ENCODE measurements around the gene TTC9C. TPM values are rescaled to one million over a fixed set of nuclear protein-coding genes. Genes with fewer than 3 reads are reported as not detected.
A peak's percentile ranks its signal among the peaks of the same experiment; 100 is the strongest.

Gene TTC9C
- total RNA-seq, 2 experiments from 2014 or later = 47.5 to 49.2 TPM

- H3K27me3 Mint-ChIP-seq = no peaks in the 10 kb centered on the region
- ATAC-seq (peak; percentile 89), DNase-seq (peak; percentile 97)
- H3K9me3 Mint-ChIP-seq (ENCODE audit: low read depth) = no peaks in the 10 kb centered on the region
- peaks cover 11% of the 10 kb centered on the region for H3K36me3 Mint-ChIP-seq
- peaks cover 32% of the 10 kb centered on the region for H3K4me1 Mint-ChIP-seq
- CTCF ChIA-PET = interaction anchor here (0.7 to 20.9 kb wide), 15 partner anchors 10 to 347 kb away, joined by 3 to 242 read pairs (median 5); partner anchors contain the start of genes HNRNPUL2, LBHD1, POLR2G and SLC3A2
- H3K4me3 Mint-ChIP-seq = peak within 1 kb of the TSS; percentile 88
- H3K27ac Mint-ChIP-seq = peak within 1 kb of the TSS; percentile 95
These were observed 43.1 kb downstream of the TTC9C start, which contains the start of gene TAF6L for GRCh38 chr11:62771144-62772021. Gene TAF6L (plus strand): TSS chr11:62771396. CDS start chr11:62775784, 4,388 bp downstream.

- Mint-ChIP-seq H3K4me1 (peaks cover 44% of the 10 kb centered on the region), H3K36me3 (peaks cover 11% of the 10 kb centered on the region), H3K27me3 (no peaks in the 10 kb centered on the region), H3K9me3 (ENCODE audit: low read depth) (no peaks in the 10 kb centered on the region), H3K4me3 (no peak overlapping the region), H3K27ac (peak overlapping the region; percentile 11)
- ATAC-seq (no peak), DNase-seq (no peak)
- CTCF ChIA-PET = interaction anchor here (0.7 to 20.9 kb wide), 4 partner anchors 13 to 58 kb away, joined by 3 to 242 read pairs (median 3); partner anchors contain the start of genes POLR2G, STX5 and TMEM179B
These were observed 46.1 kb downstream of the TTC9C start for GRCh38 chr11:62774407-62774806.

- ATAC-seq = no peak
- Mint-ChIP-seq H3K27me3 (no peaks in the 10 kb centered on the region), H3K4me3 (no peak overlapping the region), H3K4me1 (peaks cover 34% of the 10 kb centered on the region), H3K27ac (peak overlapping the region; percentile 6), H3K9me3 (ENCODE audit: low read depth) (no peaks in the 10 kb centered on the region), H3K36me3 (peaks cover 11% of the 10 kb centered on the region)
- CTCF ChIA-PET = interaction anchor here (1.8 to 20.9 kb wide), 3 partner anchors 8 to 14 kb away, joined by 7 to 242 read pairs (median 7); partner anchors contain the start of genes POLR2G and TMEM179B
- DNase-seq = no peak
These were observed 47.4 kb downstream of the TTC9C start for GRCh38 chr11:62775646-62776045.

- H3K9me3 Mint-ChIP-seq (ENCODE audit: low read depth) = no peaks in the 10 kb centered on the region
- ATAC-seq = no peak
- H3K4me1 Mint-ChIP-seq = peaks cover 25% of the 10 kb centered on the region
These were observed 49.1 kb downstream of the TTC9C start for GRCh38 chr11:62777389-62777788.

GRCh38 chr11:62778441-62778840, 50.2 kb downstream of the TTC9C start:
- Mint-ChIP-seq H3K36me3 (peaks cover 11% of the 10 kb centered on the region), H3K9me3 (ENCODE audit: low read depth) (no peaks in the 10 kb centered on the region), H3K27ac (peak overlapping the region; percentile 16), H3K27me3 (no peaks in the 10 kb centered on the region), H3K4me1 (peaks cover 25% of the 10 kb centered on the region), H3K4me3 (no peak overlapping the region)
- CTCF ChIA-PET = interaction anchor here (1.2 kb wide), 1 partner anchor 9 kb away, joined by 3 read pairs; the partner anchor contains the start of gene TMEM179B
- no peak for DNase-seq
- no peak for ATAC-seq

More at GRCh38 chr11:62777389-62777788, 49.1 kb downstream of the TTC9C start:
- no peaks in the 10 kb centered on the region for H3K27me3 Mint-ChIP-seq
- CTCF ChIA-PET = interaction anchor here (1.8 to 20.9 kb wide), 3 partner anchors 10 to 16 kb away, joined by 7 to 242 read pairs (median 7); partner anchors contain the start of genes POLR2G and TMEM179B
- no peak overlapping the region for H3K4me3 Mint-ChIP-seq
- H3K27ac Mint-ChIP-seq = peak overlapping the region; percentile 29
- DNase-seq = no peak
- H3K36me3 Mint-ChIP-seq = peaks cover 11% of the 10 kb centered on the region

- no peak for DNase-seq
- H3K4me3 Mint-ChIP-seq = no peak overlapping the region
- H3K27ac Mint-ChIP-seq = peak overlapping the region; percentile 12
- CTCF ChIA-PET = interaction anchor here (8.5 kb wide), 1 partner anchor 15 kb away, joined by 242 read pairs; the partner anchor contains the start of genes POLR2G and TAF6L
- H3K27me3 Mint-ChIP-seq = no peaks in the 10 kb centered on the region
- H3K4me1 Mint-ChIP-seq = peaks cover 15% of the 10 kb centered on the region
- peaks cover 8% of the 10 kb centered on the region for H3K36me3 Mint-ChIP-seq
- no peak for ATAC-seq
- no peaks in the 10 kb centered on the region for H3K9me3 Mint-ChIP-seq (ENCODE audit: low read depth)
These were observed 54.5 kb downstream of the TTC9C start for GRCh38 chr11:62782753-62783152.

- peak; percentile 73 for ATAC-seq
- CTCF ChIA-PET = interaction anchor here (0.6 to 8.5 kb wide), 52 partner anchors 8 to 1440 kb away, joined by 3 to 242 read pairs (median 6); partner anchors contain the start of genes B3GAT3, EML3, GANAB and GNG3
- H3K4me3 Mint-ChIP-seq = peak overlapping the region; percentile 81
- no peaks in the 10 kb centered on the region for H3K27me3 Mint-ChIP-seq
- H3K4me1 Mint-ChIP-seq = peaks cover 41% of the 10 kb centered on the region
- H3K27ac Mint-ChIP-seq = peak overlapping the region; percentile 89
- H3K36me3 Mint-ChIP-seq = peaks cover 25% of the 10 kb centered on the region
- DNase-seq = peak; percentile 92
- H3K9me3 Mint-ChIP-seq (ENCODE audit: low read depth) = no peaks in the 10 kb centered on the region
These were observed 58.2 kb downstream of the TTC9C start for GRCh38 chr11:62786318-62787004.

- Mint-ChIP-seq H3K9me3 (ENCODE audit: low read depth) (no peaks in the 10 kb centered on the region), H3K27me3 (no peaks in the 10 kb centered on the region), H3K36me3 (peaks cover 29% of the 10 kb centered on the region), H3K4me3 (peak within 1 kb of the TSS; percentile 95), H3K4me1 (peaks cover 45% of the 10 kb centered on the region), H3K27ac (peak within 1 kb of the TSS; percentile 97)
- CTCF ChIA-PET = interaction anchor here (0.6 to 8.5 kb wide), 50 partner anchors 7 to 1439 kb away, joined by 3 to 242 read pairs (median 8); partner anchors contain the start of genes B3GAT3, EML3, GANAB and GNG3
- DNase-seq = peak; percentile 99
- peak; percentile 71 for ATAC-seq
These were observed 58.9 kb downstream of the TTC9C start, which contains the start of gene TMEM179B for GRCh38 chr11:62787005-62787759. Gene TMEM179B (plus strand): TSS chr11:62787402. CDS start chr11:62787432, 30 bp downstream.

Other genes with a start within 250 kb of the TTC9C start
- gene AHNAK, start 181.7 kb upstream of the TTC9C start, total RNA-seq = 100 to 1,000 TPM; 180 to 390 TPM
- gene EEF1G, start 154.6 kb upstream of the TTC9C start, total RNA-seq = 1,000 to 10,000 TPM in 1 of 2 experiments, 100 to 1,000 TPM in 1; 878 to 1,201 TPM
- gene TUT1, start 137.0 kb upstream of the TTC9C start, total RNA-seq = 10 to 100 TPM; 24.7 to 29.6 TPM
- 100 to 1,000 TPM; 245 to 264 TPM for gene MTA2, start 126.6 kb upstream of the TTC9C start, total RNA-seq
- gene EML3, start 115.7 kb upstream of the TTC9C start, total RNA-seq = 100 to 1,000 TPM; 132 to 133 TPM
- gene ROM1, start 115.2 kb upstream of the TTC9C start, total RNA-seq = 1 to 10 TPM; 1.1 to 1.5 TPM
- 10 to 100 TPM; 64.5 to 69.7 TPM for gene B3GAT3, start 106.5 kb upstream of the TTC9C start, total RNA-seq
- gene GANAB, start 81.9 kb upstream of the TTC9C start, total RNA-seq = 100 to 1,000 TPM; 248 to 275 TPM
- gene INTS5, start 75.2 kb upstream of the TTC9C start, total RNA-seq = 10 to 100 TPM; 27.9 to 35.7 TPM
- 100 to 1,000 TPM; 130 to 131 TPM for gene C11orf98, start 63.3 kb upstream of the TTC9C start, total RNA-seq
- 10 to 100 TPM; 23.7 to 31.0 TPM for gene CSKMT, start 63.2 kb upstream of the TTC9C start, total RNA-seq
- 1 to 10 TPM; 7.2 to 9.0 TPM for gene UQCC3, start 56.8 kb upstream of the TTC9C start, total RNA-seq
- gene LBHD1, start 56.2 kb upstream of the TTC9C start, total RNA-seq = 10 to 100 TPM; 17.7 to 27.5 TPM
- 100 to 1,000 TPM; 115 to 152 TPM for gene UBXN1, start 49.4 kb upstream of the TTC9C start, total RNA-seq
- gene LRRN4CL, start 39.0 kb upstream of the TTC9C start, total RNA-seq = under 1 TPM; 0.14 to 0.15 TPM
- 10 to 100 TPM; 24.2 to 29.6 TPM for gene BSCL2, start 21.1 kb upstream of the TTC9C start, total RNA-seq
- not detected for gene GNG3, start 20.8 kb upstream of the TTC9C start, total RNA-seq
- 10 to 100 TPM; 61.6 to 66.6 TPM for gene HNRNPUL2, start 1.0 kb upstream of the TTC9C start, total RNA-seq
- gene ZBTB3, start 25.7 kb downstream of the TTC9C start, total RNA-seq = 10 to 100 TPM in 1 of 2 experiments, 1 to 10 TPM in 1; 9.3 to 10.2 TPM
- 100 to 1,000 TPM in 1 of 2 experiments, 10 to 100 TPM in 1; 77.2 to 110 TPM for gene POLR2G, start 33.1 kb downstream of the TTC9C start, total RNA-seq
- 10 to 100 TPM; 23.5 to 25.0 TPM for gene TAF6L, start 42.9 kb downstream of the TTC9C start, total RNA-seq
- 10 to 100 TPM; 42.4 to 43.0 TPM for gene TMEM179B, start 58.9 kb downstream of the TTC9C start, total RNA-seq
- 10 to 100 TPM; 14.4 to 17.9 TPM for gene TMEM223, start 63.5 kb downstream of the TTC9C start, total RNA-seq
- gene NXF1, start 77.0 kb downstream of the TTC9C start, total RNA-seq = 100 to 1,000 TPM in 1 of 2 experiments, 10 to 100 TPM in 1; 93.6 to 120 TPM
- 10 to 100 TPM; 30.8 to 38.4 TPM for gene STX5, start 103.6 kb downstream of the TTC9C start, total RNA-seq
- gene TEX54, start 104.4 kb downstream of the TTC9C start, total RNA-seq = not detected
- gene WDR74, start 111.1 kb downstream of the TTC9C start, total RNA-seq = 10 to 100 TPM; 82.9 to 83.9 TPM
- 100 to 1,000 TPM; 213 to 259 TPM for gene SLC3A2, start 152.4 kb downstream of the TTC9C start, total RNA-seq
- gene CHRM1, start 192.9 kb downstream of the TTC9C start, total RNA-seq = not detected